ES-I3 (cell line): ENCODE results near the gene FAM13A.

Experiments used
- H3K36me3 ChIP-seq: 2 replicates; pipeline ENCODE4 v1.6.1; 2013; ENCODE audit warnings: mild to moderate bottlenecking, low read length, control low read depth, moderate library complexity; ENCODE audit not compliant: insufficient read depth
- H3K4me1 ChIP-seq: 2 replicates; pipeline ENCODE4 v1.6.1; 2013; ENCODE audit warnings: mild to moderate bottlenecking, control low read depth, low read length; ENCODE audit not compliant: insufficient read depth
- H3K9ac ChIP-seq: 2 replicates; pipeline ENCODE4 v1.6.1; 2013; ENCODE audit warnings: low read depth, mild to moderate bottlenecking, low read length, moderate library complexity
- H3K9me3 ChIP-seq: 2 replicates; pipeline ENCODE4 v1.6.1; 2013; ENCODE audit warnings: mild to moderate bottlenecking, low read length, moderate library complexity; ENCODE audit not compliant: control insufficient read depth, insufficient read depth

Gene FAM13A

GRCh38 chr4:88732714-88733368 lies 324.1 kb downstream of the FAM13A start:
- Histone ChIP-seq H3K9me3 (no peaks in the 10 kb centered on the region), H3K4me1 (peaks cover 7% of the 10 kb centered on the region; the same call in 1 of the 2 replicates), H3K36me3 (peaks cover 6% of the 10 kb centered on the region; the same call in 1 of the 2 replicates), H3K9ac (no peak overlapping the region)

GRCh38 chr4:88731381-88731780 lies 325.6 kb downstream of the FAM13A start:
- H3K9me3 ChIP-seq = no peaks in the 10 kb centered on the region
- H3K4me1 ChIP-seq = no peaks in the 10 kb centered on the region
- H3K36me3 ChIP-seq = peaks cover 8% of the 10 kb centered on the region; the same call in 1 of the 2 replicates
- H3K9ac ChIP-seq = no peak overlapping the region

- 0 out of 2 replicates have a peak, but pooled peaks cover 7% of the 10 kb centered on the region for H3K36me3 ChIP-seq
- H3K9me3 ChIP-seq = no peaks in the 10 kb centered on the region
- H3K9ac ChIP-seq = no peak overlapping the region
- H3K4me1 ChIP-seq = no peaks in the 10 kb centered on the region
These were observed 326.2 kb downstream of the FAM13A start for GRCh38 chr4:88730811-88731210.

GRCh38 chr4:88729146-88729760 lies 327.7 kb downstream of the FAM13A start:
- 0 out of 2 replicates have a peak, but pooled peaks cover 7% of the 10 kb centered on the region for H3K36me3 ChIP-seq

GRCh38 chr4:88728146-88728545 lies 328.8 kb downstream of the FAM13A start:
- peaks cover 6% of the 10 kb centered on the region; the same call in 1 of the 2 replicates for H3K4me1 ChIP-seq
- no peaks in the 10 kb centered on the region for H3K9me3 ChIP-seq
- no peak overlapping the region for H3K9ac ChIP-seq
- H3K36me3 ChIP-seq = 0 out of 2 replicates have a peak, but pooled peaks cover 7% of the 10 kb centered on the region

More at GRCh38 chr4:88729146-88729760, 327.7 kb downstream of the FAM13A start:
- H3K4me1 ChIP-seq = peaks cover 6% of the 10 kb centered on the region; the same call in 1 of the 2 replicates
- no peak overlapping the region for H3K9ac ChIP-seq
- no peaks in the 10 kb centered on the region for H3K9me3 ChIP-seq

GRCh38 chr4:88725986-88726385 lies 331.0 kb downstream of the FAM13A start:
- H3K9ac ChIP-seq = no peak overlapping the region
- H3K9me3 ChIP-seq = no peaks in the 10 kb centered on the region
- peaks cover 6% of the 10 kb centered on the region; the same call in 1 of the 2 replicates for H3K4me1 ChIP-seq
- H3K36me3 ChIP-seq = 0 out of 2 replicates have a peak, but pooled peaks cover 7% of the 10 kb centered on the region

GRCh38 chr4:88725143-88725542 lies 331.8 kb downstream of the FAM13A start:
- no peak overlapping the region for H3K9ac ChIP-seq
- no peaks in the 10 kb centered on the region for H3K9me3 ChIP-seq
- H3K4me1 ChIP-seq = peaks cover 6% of the 10 kb centered on the region; the same call in 1 of the 2 replicates
- 0 out of 2 replicates have a peak, but pooled peaks cover 7% of the 10 kb centered on the region for H3K36me3 ChIP-seq

GRCh38 chr4:88724406-88724805 lies 332.6 kb downstream of the FAM13A start:
- H3K9me3 ChIP-seq = no peaks in the 10 kb centered on the region
- peaks cover 6% of the 10 kb centered on the region; the same call in 1 of the 2 replicates for H3K4me1 ChIP-seq
- H3K9ac ChIP-seq = no peak overlapping the region
- H3K36me3 ChIP-seq = 0 out of 2 replicates have a peak, but pooled peaks cover 7% of the 10 kb centered on the region

- H3K36me3 ChIP-seq = 0 out of 2 replicates have a peak, but pooled peaks cover 4% of the 10 kb centered on the region
- peaks cover 4% of the 10 kb centered on the region; the same call in 1 of the 2 replicates for H3K9me3 ChIP-seq
- H3K4me1 ChIP-seq = peaks cover 6% of the 10 kb centered on the region; the same call in 1 of the 2 replicates
- no peak overlapping the region for H3K9ac ChIP-seq
These were observed 334.2 kb downstream of the FAM13A start for GRCh38 chr4:88722828-88723227.

GRCh38 chr4:88722276-88722780 lies 334.7 kb downstream of the FAM13A start:
- H3K4me1 ChIP-seq = peaks cover 6% of the 10 kb centered on the region; the same call in 1 of the 2 replicates
- H3K36me3 ChIP-seq = no peaks in the 10 kb centered on the region
- H3K9ac ChIP-seq = no peak overlapping the region
- peaks cover 4% of the 10 kb centered on the region; the same call in 1 of the 2 replicates for H3K9me3 ChIP-seq

- Histone ChIP-seq H3K4me1 (peaks cover 6% of the 10 kb centered on the region; the same call in 1 of the 2 replicates), H3K9ac (no peak overlapping the region), H3K9me3 (peaks cover 5% of the 10 kb centered on the region), H3K36me3 (no peaks in the 10 kb centered on the region)
These were observed 336.2 kb downstream of the FAM13A start for GRCh38 chr4:88720451-88721428.

GRCh38 chr4:88719381-88719780 lies 337.6 kb downstream of the FAM13A start:
- Histone ChIP-seq H3K4me1 (no peaks in the 10 kb centered on the region), H3K36me3 (no peaks in the 10 kb centered on the region), H3K9ac (no peak overlapping the region), H3K9me3 (peaks cover 5% of the 10 kb centered on the region)

GRCh38 chr4:88718098-88718497 lies 338.9 kb downstream of the FAM13A start:
- H3K9ac ChIP-seq = no peak overlapping the region
- H3K4me1 ChIP-seq = no peaks in the 10 kb centered on the region
- H3K36me3 ChIP-seq = no peaks in the 10 kb centered on the region
- H3K9me3 ChIP-seq = peaks cover 5% of the 10 kb centered on the region

GRCh38 chr4:88713782-88714181 lies 343.2 kb downstream of the FAM13A start:
- Histone ChIP-seq H3K9ac (no peak overlapping the region), H3K4me1 (no peaks in the 10 kb centered on the region), H3K9me3 (peaks cover 5% of the 10 kb centered on the region), H3K36me3 (no peaks in the 10 kb centered on the region)
